HTR-8/SVneo (cell line): ENCODE data around the gene DPM3.

Experiments used
- DNase-seq: peaks from one replicate; pipeline ENCODE4 v3.0.0; 2011; ENCODE audit warnings: low spot score, mixed read lengths; ENCODE audit not compliant: insufficient read length
- FAIRE-seq: peaks from 2 replicates; lab custom pipeline; 2011; peaks lifted over from hg19 to GRCh38; lab: Jason Lieb, UNC

DPM3 gene

GRCh38 chr1:155105604-155106011, 34.7 kb downstream of the DPM3 start:
- FAIRE-seq: no peak

GRCh38 chr1:155104605-155105534, 35.5 kb downstream of the DPM3 start:
- DNase-seq (no peak), FAIRE-seq (no peak)

More at GRCh38 chr1:155105604-155106011, 34.7 kb downstream of the DPM3 start:
- no peak for DNase-seq

- DNase-seq: no peak
- FAIRE-seq: no peak
Measured at GRCh38 chr1:155103325-155103724, 37.0 kb downstream of the DPM3 start.

- FAIRE-seq: no peak
- DNase-seq: no peak
Measured at GRCh38 chr1:155099331-155099730, 41.0 kb downstream of the DPM3 start.

GRCh38 chr1:155094622-155094948, 45.7 kb downstream of the DPM3 start:
- no peak for DNase-seq
- FAIRE-seq: no peak

GRCh38 chr1:155093911-155094621, 46.3 kb downstream of the DPM3 start:
- DNase-seq: no peak

GRCh38 chr1:155092641-155093040, 47.7 kb downstream of the DPM3 start:
- no peak for FAIRE-seq

More at GRCh38 chr1:155093911-155094621, 46.3 kb downstream of the DPM3 start:
- no peak for FAIRE-seq

GRCh38 chr1:155092131-155092530, 48.2 kb downstream of the DPM3 start:
- FAIRE-seq (no peak), DNase-seq (no peak)

More at GRCh38 chr1:155092641-155093040, 47.7 kb downstream of the DPM3 start:
- DNase-seq: no peak

- FAIRE-seq (peak; percentile 49), DNase-seq (peak; percentile 75)
Measured at GRCh38 chr1:155091071-155092051, 49.0 kb downstream of the DPM3 start.
